Cardiac fibroblast (primary cell): ENCODE results near the gene SERTAD1.
"Not testable (repeated sequence)": the region's sequence is repeated elsewhere in the genome, so short reads cannot be mapped to it uniquely, and the experiment has no call there.

Experiments used
- DNase-seq, 2 donors: peaks; one replicate each; pipeline versions ENCODE4 v3.0.0 to v3.0.0-alpha.2; 2010; ENCODE audit warnings: low read depth in 2 of 2
- H3K4me3 ChIP-seq, 2 donors: replicated peaks in 1 of 2; 1 replicate in 1 of 2; 2 replicates in 1 of 2; pipeline ENCODE4 v1.5.1; 2011; ENCODE audit warnings: low read depth in 2 of 2, low read length in 2 of 2, mild to moderate bottlenecking in 2 of 2, moderate library complexity in 1 of 2
- CTCF ChIP-seq: IDR thresholded peaks from one replicate; pipeline ENCODE4 v1.5.1; 2011; ENCODE audit warnings: low read depth, mild to moderate bottlenecking, low read length, inconsistent platforms

The SERTAD1 gene

GRCh38 chr19:40443131-40443999 lies 17.6 kb upstream of the SERTAD1 start:
- peak overlapping the region; percentile 68 to 97 for H3K4me3 ChIP-seq
- no peak for TF ChIP-seq CTCF
- peak; percentile 100 for DNase-seq

DNA sequence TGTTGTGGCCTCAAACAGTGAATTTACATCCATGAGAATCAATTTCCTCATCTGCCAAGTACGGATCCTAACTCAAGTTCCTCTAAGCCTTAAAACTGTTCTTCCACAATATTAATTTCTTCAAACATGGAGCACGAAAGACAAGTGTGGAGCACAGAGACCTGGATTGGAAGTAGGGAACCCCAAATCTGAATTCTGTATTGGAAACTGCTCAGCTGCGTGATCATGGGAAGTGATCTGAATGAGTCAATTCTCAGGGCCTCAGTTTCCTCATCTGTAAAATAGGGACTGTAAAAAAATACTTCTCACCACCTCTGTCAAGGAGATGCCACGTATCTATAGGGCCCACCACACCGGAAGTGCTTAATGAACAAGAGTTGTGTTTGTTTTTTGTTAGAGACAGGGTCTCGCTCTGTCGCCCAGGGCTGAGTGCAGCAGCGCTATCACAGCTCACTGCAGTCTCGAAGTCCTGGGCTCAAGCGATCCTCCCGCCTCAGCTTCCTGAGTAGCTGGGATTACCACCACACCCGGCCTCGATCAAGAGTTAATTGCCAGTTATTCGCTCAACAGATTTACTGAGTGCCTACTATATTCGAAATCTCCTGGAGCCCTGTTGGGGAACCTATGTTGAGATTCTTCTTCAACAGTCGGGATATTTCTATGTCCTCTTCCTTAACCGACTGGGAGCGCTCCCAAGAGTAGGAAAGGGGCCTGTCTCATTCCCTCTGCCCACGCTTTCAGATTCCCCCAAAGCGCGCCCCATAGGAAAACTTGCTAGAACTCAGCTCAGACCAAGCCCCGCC lies 16.7 kb upstream of the SERTAD1 start:
- TF ChIP-seq CTCF, result no peak
- no peak for DNase-seq
- peak overlapping the region; percentile 51 to 68 for H3K4me3 ChIP-seq

DNA sequence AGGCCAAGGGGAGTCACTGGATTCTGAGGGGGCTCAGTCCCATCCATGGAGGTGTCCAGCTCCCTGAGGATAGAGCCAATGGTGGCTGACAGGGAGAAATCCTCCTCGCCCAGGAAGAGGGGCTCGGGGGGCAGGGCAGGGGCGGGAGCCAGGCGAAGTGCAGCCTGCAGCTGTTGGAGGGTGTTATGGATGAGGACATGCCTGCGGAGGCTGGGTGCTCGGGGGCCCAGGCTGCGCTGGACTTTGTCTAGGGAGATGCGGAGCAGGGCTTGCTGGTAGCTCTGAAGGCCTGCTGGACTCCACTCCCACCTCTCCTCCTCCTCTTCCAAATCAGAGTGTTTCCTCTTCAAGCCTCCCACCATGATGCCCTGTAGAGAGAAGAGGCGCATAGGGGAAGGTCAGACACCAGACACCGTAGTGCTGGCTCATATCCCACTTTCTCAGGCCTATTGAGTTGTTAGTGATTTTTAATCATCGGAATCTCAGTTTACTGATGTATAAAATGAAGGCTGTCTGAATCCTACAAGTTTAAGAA lies 16.0 kb upstream of the SERTAD1 start:
- no peak for TF ChIP-seq CTCF
- peak overlapping the region in 1 of 2 donors; percentile 1 for H3K4me3 ChIP-seq
- no peak for DNase-seq

DNA sequence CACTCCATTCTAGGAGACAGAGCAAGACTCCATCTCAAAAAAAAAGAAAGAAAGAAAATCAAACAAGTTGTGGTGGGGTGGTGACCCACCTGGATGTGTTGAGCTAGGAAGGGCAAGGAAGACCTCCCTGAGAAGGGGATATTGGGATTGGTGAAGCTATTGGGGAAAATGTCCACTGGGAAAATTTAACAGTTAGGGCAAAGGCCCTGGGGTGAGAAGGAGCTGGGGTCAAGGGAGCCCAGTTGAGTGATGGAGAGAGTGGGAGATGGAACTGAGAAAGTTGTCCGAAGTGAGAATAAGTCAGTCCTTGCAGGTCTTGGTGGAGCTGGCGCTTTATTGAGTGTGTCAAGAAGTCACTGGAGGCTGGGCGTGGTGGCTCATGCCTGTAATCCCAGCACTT lies 12.5 kb upstream of the SERTAD1 start:
- no peak for DNase-seq
- TF ChIP-seq CTCF, result no peak

GRCh38 chr19:40433391-40434216 lies 7.8 kb upstream of the SERTAD1 start:
- peak; percentile 90 to 97 for DNase-seq
- H3K4me3 ChIP-seq, result peak overlapping the region; percentile 25 to 41
- TF ChIP-seq CTCF, result no peak

More for the DNA sequence above, 12.5 kb upstream of the SERTAD1 start:
- no peak overlapping the region for H3K4me3 ChIP-seq

GRCh38 chr19:40432760-40433159 lies 7.0 kb upstream of the SERTAD1 start:
- DNase-seq, result not testable (repeated sequence)
- peak overlapping the region in 1 of 2 donors; percentile 41 for H3K4me3 ChIP-seq
